HG02870 (cell line): ENCODE measurements around the gene TEX19.

ENCODE experiments used
- ATAC-seq: cut with Tn5 transposase; IDR thresholded peaks from one replicate; pipeline ENCODE4 v1.9.1; 2021; ENCODE audit warnings: mild to moderate bottlenecking, moderate library complexity; ENCODE audit not compliant: unreplicated experiment

Gene TEX19

GRCh38 chr17:82388223-82388921 is 29.3 kb downstream of the TEX19 start:
- no peak for ATAC-seq

GRCh38 chr17:82388922-82389283 is 29.9 kb downstream of the TEX19 start:
- ATAC-seq, result no peak

GRCh38 chr17:82389379-82389778 is 30.3 kb downstream of the TEX19 start:
- ATAC-seq, result no peak

GRCh38 chr17:82390015-82390859 is 31.2 kb downstream of the TEX19 start:
- no peak for ATAC-seq

GRCh38 chr17:82390860-82391435 is 31.9 kb downstream of the TEX19 start:
- ATAC-seq, result no peak

GRCh38 chr17:82391496-82392066 is 32.5 kb downstream of the TEX19 start:
- ATAC-seq, result no peak

GRCh38 chr17:82392209-82392920 is 33.3 kb downstream of the TEX19 start:
- ATAC-seq, result no peak

- no peak for ATAC-seq
Measured at GRCh38 chr17:82392941-82393340, 33.9 kb downstream of the TEX19 start.

- no peak for ATAC-seq
Measured at GRCh38 chr17:82394278-82394677, 35.2 kb downstream of the TEX19 start.

GRCh38 chr17:82396601-82397435 is 37.8 kb downstream of the TEX19 start:
- no peak for ATAC-seq

GRCh38 chr17:82397449-82398335 is 38.6 kb downstream of the TEX19 start:
- ATAC-seq, result no peak

- no peak for ATAC-seq
Measured at GRCh38 chr17:82399041-82399441, 40.0 kb downstream of the TEX19 start.

GRCh38 chr17:82399601-82400101 is 40.6 kb downstream of the TEX19 start:
- no peak for ATAC-seq

- ATAC-seq, result no peak
Measured at GRCh38 chr17:82400206-82400605, 41.2 kb downstream of the TEX19 start.

GRCh38 chr17:82400830-82401229 is 41.8 kb downstream of the TEX19 start:
- ATAC-seq, result no peak

GRCh38 chr17:82402865-82403264 is 43.8 kb downstream of the TEX19 start:
- ATAC-seq, result no peak

GRCh38 chr17:82403662-82404660 is 44.9 kb downstream of the TEX19 start:
- ATAC-seq, result no peak

- no peak for ATAC-seq
Measured at GRCh38 chr17:82405051-82405450, 46.0 kb downstream of the TEX19 start.
